Right ventricle myocardium inferior (tissue), 1 donor: ENCODE data around the gene GNPTG. TPM values are rescaled to one million over a fixed set of nuclear protein-coding genes. Genes with fewer than 3 reads are reported as not detected.

Experiments
- ATAC-seq: fragments of 200-7000 bp; cut with Tn5 transposase; one replicate; pipeline ENCODE4 v1.9.1; 2020; ENCODE audit warnings: mild to moderate bottlenecking, moderate library complexity
- DNase-seq: peaks from one replicate; pipeline ENCODE4 v3.0.0; 2021; ENCODE audit errors: missing footprints
- intact Hi-C: fragments of 100-400 bp; cut with DNase I; formaldehyde crosslinking; loops from one replicate; pipeline ENCODE4 v1.11.0; 2022
- total RNA-seq: library from RNA; stranded (reverse); fragmentation: NEBNext Ultra II Directional; extraction: Animal tissue kit (Norgen Biotek cat#: 25700); gene quantifications from one replicate; pipeline ENCODE4 v1.2.1, GENCODE V29; 2021
- donor health status: DM: no; HTN: yes; CAD: no; lungs with severe emphysema.

GNPTG gene
- total RNA-seq, 1 donor from 2014 or later = 35.0 TPM

DNA sequence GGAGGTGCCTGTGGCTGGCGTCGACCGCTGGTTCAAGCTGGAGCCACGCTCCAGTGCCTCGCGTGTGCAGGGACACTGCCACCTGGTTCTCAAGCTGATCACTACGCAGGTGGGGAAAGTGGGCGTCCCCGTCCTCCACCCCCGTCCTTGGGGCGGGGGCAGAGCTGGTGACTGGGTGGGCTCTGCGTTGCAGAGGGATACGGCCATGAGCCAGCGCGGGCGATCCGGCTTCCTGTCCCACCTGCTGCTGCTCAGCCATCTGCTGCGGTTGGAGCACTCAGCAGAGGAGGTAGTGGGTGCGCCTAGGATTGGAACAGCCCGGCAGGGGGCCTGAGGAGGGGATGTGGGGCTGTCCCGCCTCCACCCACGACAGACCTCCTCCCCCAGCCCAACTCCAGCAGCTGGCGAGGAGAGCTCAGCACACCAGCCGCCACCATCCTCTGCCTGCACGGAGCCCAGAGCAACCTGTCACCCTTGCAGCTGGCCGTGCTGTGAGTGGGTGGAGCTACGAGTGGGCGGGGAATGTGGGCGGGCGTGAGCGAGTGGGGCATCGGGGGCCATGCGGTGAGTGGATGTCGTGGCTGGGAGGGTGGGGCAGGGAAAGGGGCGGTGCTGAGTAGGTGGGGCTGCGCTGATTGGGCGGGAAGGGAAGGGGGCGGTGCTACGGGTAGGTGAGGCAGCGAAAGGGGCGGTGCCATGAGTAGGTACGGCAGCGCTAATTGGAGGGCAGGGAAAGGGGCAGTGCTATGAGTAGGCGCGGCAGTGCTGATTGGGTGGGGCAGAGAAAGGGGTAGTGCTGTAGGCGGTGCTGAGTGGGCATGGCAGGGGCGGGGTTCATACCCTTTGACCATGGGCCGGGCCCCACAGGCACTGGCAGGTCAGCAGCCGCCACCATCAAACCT is 9.0 kb upstream of the GNPTG start:
- peak; percentile 97 for ATAC-seq
- intact Hi-C loops = no loop called here

DNA sequence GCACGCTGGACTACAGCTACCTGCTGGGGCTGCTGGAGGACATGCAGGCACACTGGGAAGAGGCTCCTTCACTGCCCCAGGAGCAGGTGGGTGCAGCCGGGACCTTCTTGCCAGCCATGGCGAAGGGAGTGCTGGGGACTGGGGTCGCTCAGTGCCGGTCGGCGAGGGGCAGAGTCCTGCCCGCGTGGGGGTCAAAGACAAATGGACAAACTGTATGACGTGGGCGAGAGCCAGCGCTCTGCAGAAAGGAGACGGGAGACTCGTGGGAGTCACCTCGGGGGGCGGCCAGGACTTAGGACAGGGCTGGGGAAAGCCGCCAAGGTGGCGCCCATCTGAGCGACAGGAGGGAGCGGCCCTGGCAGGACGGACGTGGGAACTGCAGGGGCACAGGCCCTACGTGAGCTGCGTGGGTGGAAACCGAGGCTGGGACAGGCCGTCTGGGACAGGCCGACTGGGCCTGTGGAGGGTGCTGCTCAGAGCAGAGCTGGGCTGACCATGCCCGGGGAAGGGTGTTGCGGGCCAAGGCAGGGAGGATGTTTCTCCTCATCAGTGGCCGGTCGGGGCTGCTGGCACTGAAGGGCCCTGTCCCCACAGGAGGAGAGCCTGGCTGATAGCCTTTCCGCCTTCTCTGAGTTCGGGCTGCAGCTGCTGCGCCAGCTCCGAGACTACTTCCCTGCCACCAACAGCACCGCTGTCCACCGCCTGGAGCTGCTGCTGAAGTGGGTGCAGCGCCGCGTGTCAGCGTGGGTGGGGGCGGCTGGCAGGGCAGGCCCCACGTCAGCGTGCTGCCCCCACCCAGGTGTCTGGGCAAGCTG is 8.1 kb upstream of the GNPTG start:
- ATAC-seq = no peak
- intact Hi-C loops = no loop called here
- no peak for DNase-seq

More for the DNA sequence above, 9.0 kb upstream of the GNPTG start:
- DNase-seq = peak; percentile 96

- ATAC-seq (no peak), DNase-seq (no peak)
- intact Hi-C loops = no loop called here
These were observed 7.2 kb upstream of the GNPTG start for GRCh38 chr16:1344499-1344898.

DNA sequence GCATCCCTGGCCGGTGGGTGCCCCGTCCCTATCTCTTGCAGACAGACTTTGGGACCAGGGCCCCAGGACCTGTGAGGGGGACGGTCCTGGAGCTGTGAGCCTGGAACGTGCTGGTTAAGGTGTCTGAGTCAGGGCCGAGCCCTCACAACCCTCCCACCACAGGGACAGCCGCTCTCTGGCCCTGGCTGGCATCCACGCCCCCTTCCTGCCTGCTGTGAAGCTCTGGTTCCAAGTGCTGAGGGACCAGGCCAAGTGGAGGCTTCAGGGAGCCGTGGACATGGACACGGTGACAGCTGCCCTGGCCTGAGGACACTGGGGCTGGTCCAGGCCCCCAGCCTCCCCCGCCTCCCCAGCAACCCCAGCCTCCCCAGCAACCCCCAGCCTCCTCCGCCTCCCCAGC is 6.6 kb upstream of the GNPTG start:
- intact Hi-C loops = no loop called here
- no peak for DNase-seq
- ATAC-seq = no peak

GRCh38 chr16:1345651-1346421 is 5.9 kb upstream of the GNPTG start:
- intact Hi-C loops = no loop called here
- ATAC-seq = no peak
- DNase-seq = no peak

DNA sequence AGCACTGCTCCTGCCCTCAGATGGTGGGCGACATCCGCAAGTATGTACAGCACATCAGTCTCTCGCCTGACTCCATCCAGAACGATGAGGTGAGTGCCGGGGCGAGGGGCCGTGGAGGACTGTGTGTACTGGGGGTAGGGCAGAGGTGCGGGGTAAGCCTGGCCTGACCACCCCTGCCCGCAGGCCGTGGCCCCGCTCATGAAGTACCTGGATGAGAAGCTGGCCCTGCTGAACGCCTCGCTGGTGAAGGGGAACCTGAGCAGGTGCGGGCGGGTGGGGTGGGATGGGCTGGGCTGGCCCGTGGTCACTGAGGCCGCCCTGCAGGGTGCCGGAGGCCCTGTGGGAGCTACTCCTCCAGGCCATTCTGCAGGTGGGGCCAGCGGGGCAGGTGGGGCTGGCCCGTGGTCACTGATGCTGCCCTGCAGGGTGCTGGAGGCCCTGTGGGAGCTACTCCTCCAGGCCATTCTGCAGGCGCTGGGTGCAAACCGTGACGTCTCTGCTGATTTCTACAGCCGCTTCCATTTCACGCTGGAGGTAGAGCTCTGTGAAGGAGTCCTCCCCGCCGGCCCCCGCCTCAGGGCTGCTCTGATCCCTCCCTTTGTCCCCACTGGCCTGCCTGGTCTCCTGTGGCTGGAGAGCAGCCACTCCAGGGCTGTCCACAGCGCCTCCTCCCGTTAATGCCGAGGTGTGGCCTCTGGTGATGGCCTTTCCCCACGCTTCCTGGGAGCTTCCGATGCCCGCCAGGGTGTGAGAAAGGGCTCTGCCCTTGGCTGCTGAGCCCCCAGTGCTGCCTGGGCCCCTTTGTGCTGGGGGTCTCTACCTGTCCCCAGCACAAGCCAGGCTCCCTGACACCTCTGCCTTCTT is 5.1 kb upstream of the GNPTG start:
- intact Hi-C loops = no loop called here
- DNase-seq = no peak
- ATAC-seq = no peak

DNA sequence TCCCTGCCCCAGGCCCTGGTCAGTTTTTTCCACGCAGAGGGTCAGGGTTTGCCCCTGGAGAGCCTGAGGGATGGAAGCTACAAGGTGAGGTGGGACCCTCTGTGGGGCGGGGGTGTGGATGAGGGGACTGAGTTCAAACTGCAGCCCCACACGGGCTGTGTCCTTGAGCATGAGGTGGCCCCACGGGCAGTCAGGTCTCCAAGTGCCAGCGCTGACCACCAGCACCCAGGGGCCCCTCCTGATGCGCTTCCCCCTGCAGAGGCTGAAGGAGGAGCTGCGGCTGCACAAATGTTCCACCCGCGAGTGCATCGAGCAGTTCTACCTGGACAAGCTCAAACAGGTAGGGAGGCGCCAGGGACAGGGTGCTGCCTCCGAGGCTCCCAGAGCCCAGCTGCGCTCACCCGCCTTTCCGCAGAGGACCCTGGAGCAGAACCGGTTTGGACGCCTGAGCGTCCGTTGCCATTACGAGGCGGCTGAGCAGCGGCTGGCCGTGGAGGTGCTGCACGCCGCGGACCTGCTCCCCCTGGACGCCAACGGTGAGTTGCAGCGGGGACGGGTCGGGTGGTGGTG is 4.4 kb upstream of the GNPTG start:
- intact Hi-C loops = no loop called here
- no peak for ATAC-seq
- no peak for DNase-seq

GRCh38 chr16:1347962-1348361 is 3.8 kb upstream of the GNPTG start:
- DNase-seq (no peak), ATAC-seq (no peak)
- intact Hi-C loops = no loop called here

- no peak for DNase-seq
- intact Hi-C loops = no loop called here
- ATAC-seq = no peak
These were observed 3.3 kb upstream of the GNPTG start for GRCh38 chr16:1348441-1348840.

GRCh38 chr16:1348926-1349325 is 2.8 kb upstream of the GNPTG start:
- ATAC-seq = no peak
- DNase-seq = no peak
- intact Hi-C loops = no loop called here

DNA sequence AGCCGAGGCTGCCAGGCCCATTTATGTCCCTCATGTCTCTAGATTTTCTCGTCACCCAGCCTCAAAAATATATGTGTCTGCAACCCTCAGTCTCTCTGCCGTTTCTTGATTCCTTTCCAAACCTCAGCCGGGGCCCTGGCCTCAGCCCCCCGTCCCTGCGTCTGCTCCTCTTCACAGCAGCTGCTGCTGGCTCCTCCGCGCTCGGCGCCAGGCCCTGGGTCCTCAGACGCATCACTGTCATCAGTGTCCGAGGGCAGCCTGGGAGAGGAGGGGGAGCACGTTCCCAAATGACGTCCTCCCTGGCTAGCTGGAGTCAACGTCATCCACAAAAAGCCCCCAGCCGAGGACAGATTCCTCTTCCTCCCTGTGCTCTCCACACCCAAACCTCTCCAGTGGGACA is 2.4 kb upstream of the GNPTG start:
- ATAC-seq (no peak), DNase-seq (no peak)
- intact Hi-C loops = no loop called here

DNA sequence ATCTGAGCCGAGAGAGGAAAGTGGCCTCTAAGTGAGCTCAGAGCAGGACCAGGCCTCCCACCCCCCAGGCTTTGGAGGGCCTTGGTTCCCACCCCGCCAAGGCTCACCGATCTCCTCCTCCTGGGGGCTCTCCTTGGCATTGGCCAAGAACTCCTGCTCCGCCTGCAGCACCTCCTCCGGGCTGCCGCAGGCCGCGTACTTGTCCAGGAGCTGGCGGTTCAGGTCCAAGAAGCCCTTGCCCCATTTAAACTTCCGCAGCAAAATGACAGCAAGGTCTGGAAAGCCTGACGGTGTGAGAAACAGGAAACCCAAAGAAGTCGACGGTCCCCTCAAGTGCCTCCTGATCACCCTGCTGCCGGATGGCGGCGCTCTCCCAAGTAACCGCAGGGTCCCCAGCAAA is 1.8 kb upstream of the GNPTG start:
- intact Hi-C loops = loop anchor here (5.0 kb wide), 1 partner anchor 43 kb away; the partner anchor contains the start of gene UBE2I
- DNase-seq (no peak), ATAC-seq (no peak)

DNA sequence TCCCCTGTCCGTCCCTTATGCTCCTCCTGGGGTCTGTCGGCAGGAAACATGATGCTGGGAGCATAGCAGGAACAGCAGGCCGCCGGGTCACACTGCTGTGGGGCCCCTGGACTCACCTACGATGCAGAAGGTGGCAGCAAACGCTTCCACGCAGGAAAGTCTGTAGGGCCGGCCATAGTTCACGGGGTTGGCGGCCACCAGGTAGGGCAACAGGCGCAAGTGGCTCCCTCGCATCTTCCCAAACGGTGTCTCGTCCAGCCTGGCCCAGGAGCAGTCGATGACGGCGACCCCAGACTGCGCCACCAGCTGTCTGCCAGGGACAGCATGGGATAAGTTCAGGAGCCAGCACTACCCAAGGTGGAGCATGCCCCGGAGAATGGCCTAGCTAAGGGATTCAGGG is 1.0 kb upstream of the GNPTG start:
- intact Hi-C loops = loop anchor here (5.0 kb wide), 1 partner anchor 43 kb away; the partner anchor contains the start of gene UBE2I
- DNase-seq = no peak
- ATAC-seq = no peak

- ATAC-seq (peak; percentile 14), DNase-seq (no peak)
- intact Hi-C loops = loop anchor here (5.0 kb wide), 1 partner anchor 44 kb away; the partner anchor contains the start of gene UBE2I
These were observed 533 bp upstream of the GNPTG start for GRCh38 chr16:1351215-1351581.

DNA sequence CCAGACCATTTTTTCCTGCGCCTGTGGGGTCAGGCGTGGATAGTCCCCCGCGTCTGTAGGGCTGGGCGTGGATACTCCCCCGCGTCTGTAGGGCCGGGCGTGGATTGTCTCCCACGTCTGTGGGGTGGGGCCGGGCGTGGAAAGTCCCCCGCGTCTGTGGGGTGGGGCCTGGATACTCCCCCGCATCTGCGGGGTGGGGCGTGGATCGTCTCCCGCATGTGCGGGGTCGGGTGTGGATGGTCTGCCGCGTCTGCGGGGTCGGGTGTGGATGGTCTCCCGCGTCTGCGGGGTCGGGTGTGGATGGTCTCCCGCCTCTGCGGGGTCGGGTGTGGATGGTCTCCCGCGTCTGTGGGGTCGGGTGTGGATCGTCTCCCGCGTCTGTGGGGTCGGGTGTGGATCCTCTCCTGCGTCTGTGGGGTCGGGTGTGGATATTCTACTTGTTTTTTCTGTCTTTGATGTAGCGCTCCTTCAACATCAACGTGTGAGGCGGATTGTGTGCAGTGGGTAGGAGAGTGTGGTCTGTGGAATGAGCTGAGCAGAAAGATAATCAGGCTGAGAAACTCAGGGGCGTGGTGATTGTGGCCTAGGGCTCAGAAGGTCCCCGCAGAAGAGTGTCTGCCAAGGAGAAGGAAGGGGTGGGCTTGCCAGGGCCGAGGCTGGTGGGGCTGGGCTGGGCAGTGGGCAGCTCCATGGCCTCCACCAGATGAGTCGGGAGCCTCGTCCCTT is 3.2 kb downstream of the GNPTG start:
- intact Hi-C loops = loop anchor here (5.0 kb wide), 1 partner anchor 48 kb away; the partner anchor contains the start of gene UBE2I
- DNase-seq = no peak
- no peak for ATAC-seq

GRCh38 chr16:1355591-1355990 is 3.9 kb downstream of the GNPTG start:
- DNase-seq = no peak
- ATAC-seq = no peak
- intact Hi-C loops = no loop called here
